H1 (cell line): ENCODE results near the gene TMEM163. TPM values are rescaled to one million over a fixed set of nuclear protein-coding genes. Genes with fewer than 3 reads are reported as not detected.

Source experiments
- CTCF ChIA-PET: fragments of 300-600 bp; sonication (Branson Sonifier 250); formaldehyde crosslinking; loops from one replicate; lab custom pipeline; 2021; ENCODE audit not compliant: partially characterized antibody; lab: Charles Lee
- POLR2A ChIA-PET: fragments of 300-600 bp; sonication (Branson Sonifier 250); formaldehyde crosslinking; loops from one replicate; lab custom pipeline; 2021; ENCODE audit warnings: inconsistent platforms; ENCODE audit not compliant: partially characterized antibody; lab: Charles Lee
- DNase-seq, 2 experiments: peaks; one replicate each; pipeline versions ENCODE4 v3.0.0 to v3.0.0-alpha.2; 2010 to 2022; ENCODE audit warnings: low spot score in 2 of 2, low read depth in 1 of 2, mixed read lengths in 1 of 2
- FAIRE-seq: peaks from 2 replicates; lab custom pipeline; 2011; peaks lifted over from hg19 to GRCh38; lab: Jason Lieb, UNC
- H2AFZ ChIP-seq: 2 replicates; pipeline ENCODE4 v1.8.1; 2012; ENCODE audit warnings: low read length, inconsistent platforms
- H2AK5ac ChIP-seq: 2 replicates; pipeline ENCODE4 v1.6.1; 2013; ENCODE audit warnings: low read depth, low read length
- H2BK120ac ChIP-seq: replicated peaks from 2 replicates; pipeline ENCODE3; 2013; ENCODE audit warnings: low read depth, low read length, inconsistent platforms
- H2BK12ac ChIP-seq: 2 replicates; pipeline ENCODE4 v1.6.1; 2013; ENCODE audit warnings: low read depth, low read length
- H2BK15ac ChIP-seq: 2 replicates; pipeline ENCODE4 v1.6.1; 2013; ENCODE audit warnings: low read length
- H2BK20ac ChIP-seq: 2 replicates; pipeline ENCODE4 v1.6.1; 2013; ENCODE audit warnings: low read length
- H2BK5ac ChIP-seq: 2 replicates; pipeline ENCODE4 v1.6.1; 2013; ENCODE audit warnings: low read depth, low read length
- H3K14ac ChIP-seq: 2 replicates; pipeline ENCODE4 v1.6.1; 2013; ENCODE audit warnings: inconsistent platforms; ENCODE audit not compliant: insufficient read length
- H3K18ac ChIP-seq: 2 replicates; pipeline ENCODE4 v1.6.1; 2013; ENCODE audit warnings: low read length; ENCODE audit errors: extremely low read depth
- H3K23ac ChIP-seq: 2 replicates; pipeline ENCODE4 v1.6.1; 2013; ENCODE audit warnings: inconsistent platforms; ENCODE audit not compliant: insufficient read length
- H3K23me2 ChIP-seq: 2 replicates; pipeline ENCODE4 v1.6.1; 2013; ENCODE audit warnings: low read depth, low read length
- H3K27ac ChIP-seq: 2 replicates; pipeline ENCODE4 v1.6.1; 2011; ENCODE audit warnings: low read depth, low read length, inconsistent platforms
- H3K27me3 ChIP-seq, 4 experiments: replicated peaks in 1 of 4; 1 replicate in 1 of 4; 2 replicates in 3 of 4; pipeline versions ENCODE4 v1.6.1 to v1.8.1; 2011 to 2013; ENCODE audit warnings: low read length in 3 of 4, mild to moderate bottlenecking in 3 of 4, inconsistent platforms in 2 of 4, mixed read lengths in 2 of 4, moderate library complexity in 1 of 4; ENCODE audit not compliant: control insufficient read depth in 3 of 4, insufficient read depth in 3 of 4; ENCODE audit errors: extremely low read depth in 1 of 4
- H3K36me3 ChIP-seq, 4 experiments: 2 replicates each; pipeline versions ENCODE4 v1.6.1 to v1.8.1; 2011 to 2013; ENCODE audit warnings: mild to moderate bottlenecking in 4 of 4, low read length in 3 of 4, moderate library complexity in 2 of 4, control low read depth in 1 of 4, inconsistent platforms in 1 of 4; ENCODE audit not compliant: insufficient read depth in 4 of 4, control insufficient read depth in 2 of 4
- H3K4ac ChIP-seq: replicated peaks from 2 replicates; pipeline ENCODE3; 2013; ENCODE audit warnings: low read length, low read depth, mixed read lengths, inconsistent platforms; ENCODE audit not compliant: insufficient read length
- H3K4me1 ChIP-seq, 4 experiments: replicated peaks in 1 of 4; 1 replicate in 1 of 4; 2 replicates in 3 of 4; pipeline versions ENCODE4 v1.6.1 to v1.8.1; 2011 to 2013; ENCODE audit warnings: low read length in 3 of 4, inconsistent platforms in 2 of 4, mixed read lengths in 1 of 4; ENCODE audit not compliant: insufficient read depth in 4 of 4, control insufficient read depth in 3 of 4
- H3K4me2 ChIP-seq, 2 experiments: 2 replicates each; pipeline versions ENCODE4 v1.6.1 to v1.8.1; 2011 to 2013; ENCODE audit warnings: low read depth in 2 of 2, low read length in 2 of 2, control low read depth in 1 of 2, inconsistent platforms in 1 of 2, mild to moderate bottlenecking in 1 of 2; ENCODE audit not compliant: insufficient read depth in 1 of 2
- H3K4me3 ChIP-seq, 4 experiments: fragments of 200-600, 300-600 bp in 1 of 4; sonication (generic), shearing (Covaris generic), sonication (Bioruptor Twin) in 1 of 4; 2 replicates each; pipeline versions ENCODE4 v1.5.1 to v1.8.1; 2011 to 2016; ENCODE audit warnings: low read length in 4 of 4, low read depth in 3 of 4, control low read depth in 2 of 4, inconsistent platforms in 2 of 4, mild to moderate bottlenecking in 2 of 4, mixed read lengths in 1 of 4, moderate library complexity in 1 of 4; ENCODE audit not compliant: insufficient read depth in 2 of 4; ENCODE audit errors: extremely low read depth in 1 of 4
- H3K56ac ChIP-seq: replicated peaks from 2 replicates; pipeline ENCODE3; 2013; ENCODE audit warnings: low read depth, mild to moderate bottlenecking, mixed read lengths, low read length, inconsistent platforms; ENCODE audit not compliant: insufficient read length
- H3K79me1 ChIP-seq: 2 replicates; pipeline ENCODE4 v1.6.1; 2013; ENCODE audit warnings: low read depth, low read length, control low read depth
- H3K79me2 ChIP-seq, 2 experiments: 2 replicates each; pipeline versions ENCODE4 v1.6.1 to v1.8.1; 2012 to 2013; ENCODE audit warnings: low read length in 2 of 2, mild to moderate bottlenecking in 2 of 2, inconsistent platforms in 1 of 2; ENCODE audit not compliant: insufficient read depth in 2 of 2, control insufficient read depth in 1 of 2
- H3K9ac ChIP-seq, 4 experiments: replicated peaks in 1 of 4; 1 replicate in 1 of 4; 2 replicates in 3 of 4; pipeline versions ENCODE4 v1.6.1 to v1.8.1; 2011 to 2013; ENCODE audit warnings: low read depth in 3 of 4, low read length in 3 of 4, control low read depth in 2 of 4, mild to moderate bottlenecking in 2 of 4, moderate library complexity in 2 of 4, inconsistent platforms in 1 of 4; ENCODE audit errors: extremely low read depth in 1 of 4
- H3K9me3 ChIP-seq, 2 experiments: 2 replicates each; pipeline versions ENCODE4 v1.6.1 to v1.8.1; 2012 to 2013; ENCODE audit warnings: mild to moderate bottlenecking in 2 of 2, moderate library complexity in 2 of 2, control low read depth in 1 of 2, inconsistent platforms in 1 of 2, low read depth in 1 of 2, low read length in 1 of 2, mixed read lengths in 1 of 2; ENCODE audit not compliant: insufficient read depth in 2 of 2
- H4K20me1 ChIP-seq, 2 experiments: replicated peaks in 1 of 2; 2 replicates each; pipeline versions ENCODE3 to v1.8.1; 2011 to 2013; ENCODE audit warnings: inconsistent platforms in 2 of 2, low read length in 2 of 2, mild to moderate bottlenecking in 1 of 2; ENCODE audit not compliant: insufficient read depth in 2 of 2, control insufficient read depth in 1 of 2
- H4K5ac ChIP-seq: 2 replicates; pipeline ENCODE4 v1.6.1; 2013; ENCODE audit warnings: low read length, low read depth, mixed read lengths, inconsistent platforms; ENCODE audit not compliant: insufficient read length
- H4K8ac ChIP-seq: 2 replicates; pipeline ENCODE4 v1.8.0; 2013; ENCODE audit warnings: mild to moderate bottlenecking, moderate library complexity, low read length, inconsistent platforms; ENCODE audit not compliant: insufficient read depth; ENCODE audit errors: extremely low read depth
- H4K91ac ChIP-seq: replicated peaks from 2 replicates; pipeline ENCODE3; 2013; ENCODE audit warnings: low read length, mixed read lengths, inconsistent platforms; ENCODE audit not compliant: insufficient read length
- BACH1 ChIP-seq: IDR thresholded peaks from 2 replicates; pipeline ENCODE4 v1.6.1; 2012; ENCODE audit warnings: low read length, improper control_type of control experiment
- BCL11A ChIP-seq, 2 experiments: IDR thresholded peaks; one replicate each; pipeline ENCODE4 v1.6.1; 2011; ENCODE audit warnings: low read depth in 2 of 2, low read length in 2 of 2, mild to moderate bottlenecking in 2 of 2
- BRCA1 ChIP-seq: IDR thresholded peaks from 2 replicates; pipeline ENCODE4 v1.6.1; 2012; ENCODE audit warnings: low read depth, low read length, improper control_type of control experiment
- CBX8 ChIP-seq: fragments of 300-800, 300-1000 bp; sonication (generic); IDR thresholded peaks from 2 replicates; pipeline ENCODE4 v1.7.1; 2016; ENCODE audit warnings: low read depth, low read length, borderline replicate concordance
- CHD1 ChIP-seq: IDR thresholded peaks from 2 replicates; pipeline ENCODE4 v1.6.1; 2012; ENCODE audit warnings: low read depth, low read length, improper control_type of control experiment
- MAFK ChIP-seq: IDR thresholded peaks from 2 replicates; pipeline ENCODE4 v1.6.1; 2012; ENCODE audit warnings: low read depth, mild to moderate bottlenecking, improper control_type of control experiment, low read length
- POLR2A ChIP-seq, 2 experiments: IDR thresholded peaks; 1 replicate in 1 of 2; 2 replicates in 1 of 2; pipeline ENCODE4 v1.6.1; 2011; ENCODE audit warnings: low read depth in 2 of 2, low read length in 2 of 2, mild to moderate bottlenecking in 2 of 2; ENCODE audit errors: control extremely low read depth in 1 of 2
- RNF2 ChIP-seq: fragments of 200-900, 300-1000 bp; sonication (generic); IDR thresholded peaks from 2 replicates; pipeline ENCODE4 v1.7.1; 2016; ENCODE audit warnings: borderline replicate concordance, low read depth, mild to moderate bottlenecking, antibody characterized with exemption, low read length; ENCODE audit not compliant: poor library complexity, severe bottlenecking; ENCODE audit errors: missing control alignments
- SAP30 ChIP-seq: fragments of 300-600 bp; sonication (generic); IDR thresholded peaks from 2 replicates; pipeline ENCODE4 v1.7.1; 2012; ENCODE audit warnings: low read length, moderate library complexity, mild to moderate bottlenecking, inconsistent platforms; ENCODE audit not compliant: insufficient read depth, insufficient replicate concordance
- SIX5 ChIP-seq: IDR thresholded peaks from 2 replicates; pipeline ENCODE4 v1.6.1; 2011; ENCODE audit warnings: mild to moderate bottlenecking, low read depth, low read length
- SP2 ChIP-seq: IDR thresholded peaks from 2 replicates; pipeline ENCODE4 v1.6.1; 2012; ENCODE audit warnings: mild to moderate bottlenecking, low read length, inconsistent platforms
- TBP ChIP-seq: IDR thresholded peaks from 2 replicates; pipeline ENCODE4 v1.6.1; 2011; ENCODE audit warnings: low read depth, low read length, improper control_type of control experiment
- WGBS, 2 experiments: shearing (Covaris generic) in 1 of 2; methylation state at CpG; one replicate each; pipeline versions ENCODE4 v1.1.6 to v1.1.7; 2013 to 2015; ENCODE audit warnings: low lambda C conversion rate in 2 of 2, mixed read lengths in 2 of 2, inconsistent platforms in 1 of 2, low coverage in 1 of 2, missing lambda C conversion rate in 1 of 2; ENCODE audit not compliant: insufficient replicate concordance in 2 of 2, insufficient coverage in 1 of 2, insufficient read length in 1 of 2; ENCODE audit errors: extremely low coverage in 1 of 2, missing lambda C conversion rate in 1 of 2; 5-methylcytosine and 5-hydroxymethylcytosine counted together
- polyA plus RNA-seq, 7 experiments: library from polyadenylated mRNA; depleted of rRNA in 3 of 7; stranded (reverse) in 5 of 7; unstranded in 2 of 7; fragments of >200 nt in 5 of 7; fragments of 200-250 nt in 2 of 7; gene quantifications; 1 replicate in 5 of 7; 2 replicates in 1 of 7; 4 replicates in 1 of 7; pipeline versions ENCODE4 v1.2.1 to v1.2.3, GENCODE V29; 2011 to 2013; ENCODE audit warnings: missing spikeins in 2 of 7, mixed read lengths in 2 of 7
- total RNA-seq: library from RNA; stranded (reverse); fragmentation: NEBNext Ultra II Directional; extraction: Animal tissue kit (Norgen Biotek cat#: 25700); gene quantifications from 2 replicates; pipeline ENCODE4 v1.2.1, GENCODE V29; 2021
- TF ChIP-seq, protein P1 (sequence below): IDR thresholded peaks from 2 replicates; pipeline ENCODE4 v1.6.1; 2011; ENCODE audit warnings: low read depth, mild to moderate bottlenecking, low read length; ENCODE audit not compliant: insufficient read depth

The TMEM163 gene
- total and polyA plus RNA-seq, 2 of the 8 experiments (the other 6 are each of a cell fraction or from before 2014, with no cell fraction given), result 2.8 to 3.2 TPM

DNA sequence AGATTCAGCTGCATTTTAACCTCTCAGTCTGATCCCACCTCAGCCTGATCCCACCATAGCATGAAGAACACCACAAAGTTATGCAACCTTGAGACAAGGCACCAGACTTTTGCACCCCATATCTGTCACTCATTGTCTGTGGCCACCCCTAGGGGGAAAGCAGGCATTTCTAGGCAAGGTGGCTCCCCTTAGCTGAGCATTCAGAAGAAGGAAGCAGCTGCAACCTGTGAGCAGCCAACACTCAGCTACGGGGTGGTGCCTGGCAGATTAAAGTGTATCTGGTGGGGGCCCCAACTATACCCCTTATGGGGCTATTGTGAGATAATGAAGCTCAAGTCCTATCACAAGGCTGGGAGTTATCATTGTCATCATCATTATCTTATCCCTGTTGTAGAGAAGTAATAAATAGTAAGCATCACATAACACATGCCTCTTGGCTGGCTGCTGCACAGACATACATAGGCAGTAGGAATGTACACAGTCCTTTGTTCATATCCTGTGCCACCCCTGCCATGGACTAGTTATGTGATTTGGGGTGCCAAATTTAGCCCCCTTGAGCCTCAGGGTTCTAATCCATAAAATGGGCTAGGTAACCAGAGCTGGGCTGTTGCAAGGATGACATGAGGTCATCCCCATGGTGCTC lies 20.6 kb upstream of the TMEM163 start:
- no peak overlapping the region for H3K27ac ChIP-seq
- no peak overlapping the region for H3K4me3 ChIP-seq
- no peak overlapping the region for H3K18ac ChIP-seq
- H3K4ac ChIP-seq, result no peak overlapping the region
- no peak overlapping the region for H4K8ac ChIP-seq
- no peaks in the 10 kb centered on the region for H3K4me1 ChIP-seq
- WGBS, 2 experiments, result 88% methylated on average over 1 of the region's 1 CpG; no CpG with 5 or more reads in 1 of the 2 experiments
- no peak overlapping the region for H3K9ac ChIP-seq
- no peak overlapping the region for H3K56ac ChIP-seq
- H3K79me2 ChIP-seq, result no peaks in the 10 kb centered on the region
- no peaks in the 10 kb centered on the region for H3K79me1 ChIP-seq
- H2BK20ac ChIP-seq, result no peak overlapping the region
- H2BK12ac ChIP-seq, result no peak overlapping the region
- FAIRE-seq (no peak), DNase-seq (no peak)
- no peak overlapping the region for H4K91ac ChIP-seq
- H3K27me3 ChIP-seq, result no peaks in the 10 kb centered on the region
- CTCF ChIA-PET, result interaction anchor here (1.0 to 2.0 kb wide), 5 partner anchors 12 to 279 kb away, joined by 3 to 7 read pairs (median 5); no protein-coding TSS in a partner anchor
- H3K9me3 ChIP-seq, result no peaks in the 10 kb centered on the region
- no peak overlapping the region for H2BK120ac ChIP-seq
- H2AK5ac ChIP-seq, result no peak overlapping the region
- no peak overlapping the region for H2BK15ac ChIP-seq
- H4K5ac ChIP-seq, result no peak overlapping the region
- no peaks in the 10 kb centered on the region; the same call in 1 of the 2 replicates for H3K23me2 ChIP-seq
- H2BK5ac ChIP-seq, result no peak overlapping the region
- H3K23ac ChIP-seq, result no peak overlapping the region
- H3K14ac ChIP-seq, result no peak overlapping the region
- POLR2A ChIA-PET, result no interaction called here
- H3K4me2 ChIP-seq, result no peak overlapping the region
- H2AFZ ChIP-seq, result no peak overlapping the region
- no peaks in the 10 kb centered on the region; a peak in 1 of 8 replicates for H3K36me3 ChIP-seq
- no peaks in the 10 kb centered on the region for H4K20me1 ChIP-seq
- no peak for TF ChIP-seq BCL11A (IDR thresholded peaks at IDR 0.05; ENCODE audit: low read depth in 2 of 2, low read length in 2 of 2)
- TF ChIP-seq SIX5, result no peak
- no peak for TF ChIP-seq CHD1
- TF ChIP-seq CBX8, result no peak
- no peak for TF ChIP-seq SAP30
- no peak for TF ChIP-seq SP2
- TF ChIP-seq BRCA1, result no peak
- TF ChIP-seq MAFK, result no peak
- no peak for TF ChIP-seq RNF2
- TF ChIP-seq BACH1, result no peak
- no peak for TF ChIP-seq POLR2A (IDR thresholded peaks at IDR 0.05; ENCODE audit: control extremely low read depth in 1 of 2, low read depth in 2 of 2, low read length in 2 of 2)
- no peak for TF ChIP-seq TBP
- TF ChIP-seq, protein P1, sequence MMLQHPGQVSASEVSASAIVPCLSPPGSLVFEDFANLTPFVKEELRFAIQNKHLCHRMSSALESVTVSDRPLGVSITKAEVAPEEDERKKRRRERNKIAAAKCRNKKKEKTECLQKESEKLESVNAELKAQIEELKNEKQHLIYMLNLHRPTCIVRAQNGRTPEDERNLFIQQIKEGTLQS, result no peak
